Ishikawa (cell line): ENCODE measurements around the gene RSF1.

ENCODE experiments used
- CEBPB ChIP-seq: IDR thresholded peaks from 2 replicates; pipeline ENCODE4 v1.6.1; 2012
- CREB1 ChIP-seq: IDR thresholded peaks from 2 replicates; pipeline ENCODE4 v1.6.1; 2012; ENCODE audit warnings: low read depth
- EGR1 ChIP-seq: IDR thresholded peaks from 2 replicates; pipeline ENCODE4 v1.6.1; 2012
- EP300 ChIP-seq: IDR thresholded peaks from 2 replicates; pipeline ENCODE4 v1.6.1; 2012; ENCODE audit warnings: borderline replicate concordance
- FOXM1 ChIP-seq: IDR thresholded peaks from 2 replicates; pipeline ENCODE4 v1.6.1; 2012; ENCODE audit warnings: low read depth, borderline replicate concordance
- NFIC ChIP-seq: IDR thresholded peaks from 2 replicates; pipeline ENCODE4 v1.6.1; 2012
- RAD21 ChIP-seq: IDR thresholded peaks from 2 replicates; pipeline ENCODE4 v1.6.1; 2012; ENCODE audit warnings: low read depth
- TAF1 ChIP-seq: IDR thresholded peaks from 2 replicates; pipeline ENCODE4 v1.6.1; 2012; ENCODE audit warnings: low read depth, mild to moderate bottlenecking
- TCF12 ChIP-seq: IDR thresholded peaks from 2 replicates; pipeline ENCODE4 v1.6.1; 2012; ENCODE audit warnings: low read depth
- TEAD4 ChIP-seq: IDR thresholded peaks from 2 replicates; pipeline ENCODE4 v1.6.1; 2012
- YY1 ChIP-seq: IDR thresholded peaks from 2 replicates; pipeline ENCODE4 v1.6.1; 2012; ENCODE audit warnings: low read depth
- ZBTB7A ChIP-seq: IDR thresholded peaks from 2 replicates; pipeline ENCODE4 v1.6.1; 2012; ENCODE audit warnings: low read depth
- TF ChIP-seq, protein P1 (sequence below): IDR thresholded peaks from 2 replicates; pipeline ENCODE4 v1.6.1; 2012; ENCODE audit warnings: low read depth, mild to moderate bottlenecking
- TF ChIP-seq, protein P2 (sequence below): IDR thresholded peaks from 2 replicates; pipeline ENCODE4 v1.6.1; 2012
- TF ChIP-seq, protein P3 (sequence below): IDR thresholded peaks from 2 replicates; pipeline ENCODE4 v1.6.1; 2012

RSF1 gene

DNA sequence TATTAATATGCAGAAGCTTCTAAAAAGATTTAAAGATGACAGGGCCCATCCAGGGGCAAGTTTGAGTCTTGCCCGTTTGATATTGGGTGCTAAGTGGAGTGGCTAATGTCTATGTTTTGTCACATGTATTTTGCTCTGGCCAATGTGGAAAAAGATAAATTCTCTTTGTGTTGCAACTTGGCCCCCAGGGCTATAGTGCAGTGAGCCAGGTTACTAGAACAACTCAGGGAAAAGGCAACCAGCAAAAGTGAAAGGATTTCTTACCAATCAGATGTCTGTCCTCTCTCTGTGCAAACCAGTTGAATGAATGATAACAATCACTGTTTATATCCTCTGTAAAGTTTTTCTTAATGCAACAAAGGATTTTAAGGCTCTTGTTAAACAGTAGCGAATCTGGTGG is 178.3 kb downstream of the RSF1 start:
- TF ChIP-seq NFIC (no peak), TAF1 (no peak), CEBPB (no peak), EGR1 (no peak)
- TF ChIP-seq, protein P1, sequence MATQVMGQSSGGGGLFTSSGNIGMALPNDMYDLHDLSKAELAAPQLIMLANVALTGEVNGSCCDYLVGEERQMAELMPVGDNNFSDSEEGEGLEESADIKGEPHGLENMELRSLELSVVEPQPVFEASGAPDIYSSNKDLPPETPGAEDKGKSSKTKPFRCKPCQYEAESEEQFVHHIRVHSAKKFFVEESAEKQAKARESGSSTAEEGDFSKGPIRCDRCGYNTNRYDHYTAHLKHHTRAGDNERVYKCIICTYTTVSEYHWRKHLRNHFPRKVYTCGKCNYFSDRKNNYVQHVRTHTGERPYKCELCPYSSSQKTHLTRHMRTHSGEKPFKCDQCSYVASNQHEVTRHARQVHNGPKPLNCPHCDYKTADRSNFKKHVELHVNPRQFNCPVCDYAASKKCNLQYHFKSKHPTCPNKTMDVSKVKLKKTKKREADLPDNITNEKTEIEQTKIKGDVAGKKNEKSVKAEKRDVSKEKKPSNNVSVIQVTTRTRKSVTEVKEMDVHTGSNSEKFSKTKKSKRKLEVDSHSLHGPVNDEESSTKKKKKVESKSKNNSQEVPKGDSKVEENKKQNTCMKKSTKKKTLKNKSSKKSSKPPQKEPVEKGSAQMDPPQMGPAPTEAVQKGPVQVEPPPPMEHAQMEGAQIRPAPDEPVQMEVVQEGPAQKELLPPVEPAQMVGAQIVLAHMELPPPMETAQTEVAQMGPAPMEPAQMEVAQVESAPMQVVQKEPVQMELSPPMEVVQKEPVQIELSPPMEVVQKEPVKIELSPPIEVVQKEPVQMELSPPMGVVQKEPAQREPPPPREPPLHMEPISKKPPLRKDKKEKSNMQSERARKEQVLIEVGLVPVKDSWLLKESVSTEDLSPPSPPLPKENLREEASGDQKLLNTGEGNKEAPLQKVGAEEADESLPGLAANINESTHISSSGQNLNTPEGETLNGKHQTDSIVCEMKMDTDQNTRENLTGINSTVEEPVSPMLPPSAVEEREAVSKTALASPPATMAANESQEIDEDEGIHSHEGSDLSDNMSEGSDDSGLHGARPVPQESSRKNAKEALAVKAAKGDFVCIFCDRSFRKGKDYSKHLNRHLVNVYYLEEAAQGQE = no peak
- TF ChIP-seq, protein P2, sequence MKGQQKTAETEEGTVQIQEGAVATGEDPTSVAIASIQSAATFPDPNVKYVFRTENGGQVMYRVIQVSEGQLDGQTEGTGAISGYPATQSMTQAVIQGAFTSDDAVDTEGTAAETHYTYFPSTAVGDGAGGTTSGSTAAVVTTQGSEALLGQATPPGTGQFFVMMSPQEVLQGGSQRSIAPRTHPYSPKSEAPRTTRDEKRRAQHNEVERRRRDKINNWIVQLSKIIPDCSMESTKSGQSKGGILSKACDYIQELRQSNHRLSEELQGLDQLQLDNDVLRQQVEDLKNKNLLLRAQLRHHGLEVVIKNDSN = no peak

DNA sequence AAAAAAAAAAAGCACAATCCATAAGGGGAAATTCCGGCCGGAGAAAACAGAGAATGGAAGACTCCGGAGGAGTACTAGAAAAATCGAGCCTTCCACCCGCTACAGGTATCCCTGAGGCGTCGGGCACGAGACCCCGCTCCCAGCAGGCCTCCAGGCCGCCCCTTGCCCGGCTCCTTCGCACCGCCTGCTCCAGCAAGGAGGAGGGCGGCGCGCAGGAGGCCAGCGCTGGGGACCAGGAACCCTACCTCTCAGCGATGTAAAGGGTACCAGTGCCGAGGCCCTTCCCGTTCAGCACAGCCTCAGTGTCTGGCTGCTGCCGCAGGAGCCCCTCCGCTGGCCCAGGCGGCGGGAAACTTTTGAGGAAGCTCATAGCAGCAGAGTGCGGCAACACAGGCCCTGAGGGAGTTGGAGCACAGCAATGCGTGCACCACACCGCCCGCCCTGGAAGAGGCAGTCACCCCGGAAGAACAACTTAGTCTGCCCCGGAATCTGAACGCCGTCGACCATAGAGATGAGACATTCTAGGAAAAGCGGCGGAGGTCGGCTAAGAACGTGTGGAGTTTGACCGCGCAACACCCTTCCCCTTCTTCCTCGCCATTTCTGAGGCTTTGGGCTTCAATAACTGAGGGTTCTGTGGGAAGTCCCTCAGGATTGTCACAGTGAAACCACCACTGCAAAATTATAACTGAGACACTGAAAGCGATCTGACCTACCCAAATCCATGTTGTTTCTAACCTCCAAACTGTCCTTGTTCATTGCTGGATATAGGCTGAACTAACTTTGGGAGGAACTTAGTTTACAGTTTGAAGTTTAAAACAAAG is 183.0 kb downstream of the RSF1 start, which contains the start of gene CLNS1A:
CLNS1A (minus strand) TSS at position 450 of the 821 bp plus-strand sequence; CDS start at position 370, 80 bp downstream.
- TF ChIP-seq CEBPB (no peak), TAF1 (peak; percentile 92), TCF12 (peak; percentile 61), YY1 (peak; percentile 51; the same call in 1 of the 2 replicates), RAD21 (no peak), FOXM1 (0 out of 2 replicates have a peak, but pooled peaks have one; percentile 14)
- TF ChIP-seq, protein P2 = no peak
- TF ChIP-seq, protein P3, sequence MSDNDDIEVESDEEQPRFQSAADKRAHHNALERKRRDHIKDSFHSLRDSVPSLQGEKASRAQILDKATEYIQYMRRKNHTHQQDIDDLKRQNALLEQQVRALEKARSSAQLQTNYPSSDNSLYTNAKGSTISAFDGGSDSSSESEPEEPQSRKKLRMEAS = peak; percentile 95

DNA sequence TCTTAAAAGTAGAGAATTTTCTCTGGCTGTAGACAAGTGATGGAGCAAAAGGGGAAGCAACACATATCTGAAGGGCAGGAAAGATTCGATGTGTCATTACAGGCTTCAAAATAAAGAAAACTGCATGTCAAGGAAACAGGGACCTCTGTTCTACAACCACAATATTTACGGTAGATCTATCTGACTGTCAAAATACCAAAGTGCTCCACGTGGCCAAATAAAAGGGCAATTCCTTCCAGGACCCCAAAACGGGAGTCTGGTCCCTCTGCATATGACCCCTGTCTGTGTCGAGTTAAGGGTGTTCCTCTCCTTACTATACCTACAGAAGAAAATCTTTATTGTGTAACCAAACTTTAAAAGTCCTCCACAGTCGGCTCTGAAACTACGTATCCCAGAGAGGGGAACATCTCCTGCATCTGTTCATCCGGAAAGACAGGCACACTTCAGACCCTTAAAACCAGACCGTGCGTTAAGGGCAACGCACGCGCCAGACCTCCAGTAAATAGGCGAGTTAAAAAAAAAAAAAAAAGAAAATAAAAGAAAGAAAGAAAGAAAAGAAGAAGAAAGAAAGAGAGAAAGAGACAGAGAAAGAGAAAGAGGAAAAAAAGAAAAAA is 183.7 kb downstream of the RSF1 start:
- TF ChIP-seq RAD21 (no peak), TAF1 (no peak), CEBPB (no peak), FOXM1 (no peak), TCF12 (no peak), CREB1 (no peak), ZBTB7A (no peak), NFIC (no peak), TEAD4 (no peak), EGR1 (no peak), YY1 (no peak), EP300 (no peak)
- TF ChIP-seq, protein P1 = no peak
- TF ChIP-seq, protein P3 = no peak; the same call in 1 of the 2 replicates
- TF ChIP-seq, protein P2 = no peak

DNA sequence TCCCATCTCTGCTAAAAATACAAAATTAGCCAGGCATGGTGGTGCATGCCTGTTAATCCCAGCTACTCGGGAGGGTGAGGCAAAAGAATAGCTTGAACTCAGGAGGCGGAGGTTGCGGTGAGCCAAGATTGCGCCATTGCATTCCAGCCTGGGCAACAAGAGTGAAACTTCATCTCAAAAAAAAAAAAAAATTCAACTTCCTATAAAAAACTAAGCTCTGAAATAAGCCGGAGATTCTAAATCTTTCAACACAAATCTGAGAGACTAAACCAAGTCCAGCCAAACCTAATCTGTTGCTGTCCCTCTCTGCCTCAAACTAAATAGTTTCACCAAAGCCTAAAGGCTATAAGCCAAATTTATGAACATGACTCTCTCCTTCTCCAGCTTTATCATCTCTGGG is 186.6 kb downstream of the RSF1 start:
- TF ChIP-seq CEBPB = 0 out of 2 replicates have a peak, but pooled peaks have one; percentile 17

DNA sequence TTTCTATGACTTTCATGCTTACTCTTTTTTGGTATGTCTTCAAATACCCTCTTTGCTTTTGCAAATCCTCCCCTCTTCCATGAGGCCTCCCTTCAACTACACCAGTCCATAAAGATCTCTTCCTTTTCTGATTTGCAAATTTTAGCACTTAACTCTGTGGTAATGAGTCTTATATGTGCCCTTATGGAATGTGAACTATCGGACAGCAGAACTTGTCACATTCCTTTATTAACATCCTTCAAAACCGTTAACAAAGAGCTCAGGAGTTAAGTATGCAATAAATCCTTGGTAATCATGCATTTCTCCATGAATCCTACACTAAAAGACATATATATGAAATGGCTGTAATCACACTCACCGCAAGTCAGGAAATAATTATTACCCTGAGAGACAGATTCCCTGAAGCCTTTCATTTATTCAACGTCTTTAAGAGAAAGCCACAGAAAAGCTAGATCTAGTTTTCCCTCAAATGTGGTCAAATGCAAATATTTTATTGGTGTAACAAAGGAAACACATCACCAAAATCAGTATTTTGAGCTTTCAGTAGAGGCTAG is 190.3 kb downstream of the RSF1 start:
- TF ChIP-seq TAF1 (no peak), NFIC (no peak), ZBTB7A (no peak), CEBPB (no peak), YY1 (no peak), EGR1 (no peak), RAD21 (no peak), TEAD4 (no peak), FOXM1 (no peak), EP300 (no peak), TCF12 (no peak), CREB1 (no peak)
- TF ChIP-seq, protein P1 = no peak
- TF ChIP-seq, protein P3 = no peak
- TF ChIP-seq, protein P2 = no peak
